Measurements from ENCODE around the gene KIF23. TPM values are rescaled to one million over a fixed set of nuclear protein-coding genes. Genes with fewer than 3 reads are reported as not detected.

The KIF23 gene
- total RNA-seq, 1 donor from 2014 or later: 71.5 TPM

DNA sequence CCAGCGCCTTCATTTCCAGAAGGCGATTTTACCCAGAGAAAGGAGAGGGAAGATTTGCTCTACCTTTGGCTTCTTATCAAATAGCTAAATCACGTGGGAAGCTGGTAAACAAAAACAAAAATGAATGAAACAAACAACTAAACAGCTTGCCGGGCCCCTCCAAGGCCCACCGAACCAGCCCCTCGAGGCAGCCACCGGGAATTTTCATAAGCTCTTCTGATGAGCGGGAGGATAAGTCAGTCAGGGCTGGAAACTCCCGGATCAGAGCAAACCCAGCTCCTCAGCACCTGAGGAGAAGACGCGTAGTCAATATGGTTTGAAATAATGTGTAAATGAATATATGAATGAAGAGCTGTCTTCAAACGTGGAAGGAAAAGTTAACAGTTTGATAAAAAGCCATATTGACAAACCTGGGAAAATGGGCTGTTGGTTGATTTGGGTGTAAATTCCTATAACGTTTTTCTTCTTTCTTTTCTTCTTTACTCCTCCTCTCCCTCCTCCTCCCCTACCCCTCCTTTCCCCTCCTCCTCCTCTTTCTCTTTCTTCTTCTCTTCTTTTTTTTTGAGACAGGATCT lies 49.1 kb downstream of the KIF23 start:
- peak overlapping the region; percentile 73 for H3K4me3 ChIP-seq (ENCODE audit: low read depth, low read length)
- TF ChIP-seq, protein P1, sequence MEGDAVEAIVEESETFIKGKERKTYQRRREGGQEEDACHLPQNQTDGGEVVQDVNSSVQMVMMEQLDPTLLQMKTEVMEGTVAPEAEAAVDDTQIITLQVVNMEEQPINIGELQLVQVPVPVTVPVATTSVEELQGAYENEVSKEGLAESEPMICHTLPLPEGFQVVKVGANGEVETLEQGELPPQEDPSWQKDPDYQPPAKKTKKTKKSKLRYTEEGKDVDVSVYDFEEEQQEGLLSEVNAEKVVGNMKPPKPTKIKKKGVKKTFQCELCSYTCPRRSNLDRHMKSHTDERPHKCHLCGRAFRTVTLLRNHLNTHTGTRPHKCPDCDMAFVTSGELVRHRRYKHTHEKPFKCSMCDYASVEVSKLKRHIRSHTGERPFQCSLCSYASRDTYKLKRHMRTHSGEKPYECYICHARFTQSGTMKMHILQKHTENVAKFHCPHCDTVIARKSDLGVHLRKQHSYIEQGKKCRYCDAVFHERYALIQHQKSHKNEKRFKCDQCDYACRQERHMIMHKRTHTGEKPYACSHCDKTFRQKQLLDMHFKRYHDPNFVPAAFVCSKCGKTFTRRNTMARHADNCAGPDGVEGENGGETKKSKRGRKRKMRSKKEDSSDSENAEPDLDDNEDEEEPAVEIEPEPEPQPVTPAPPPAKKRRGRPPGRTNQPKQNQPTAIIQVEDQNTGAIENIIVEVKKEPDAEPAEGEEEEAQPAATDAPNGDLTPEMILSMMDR (conservative IDR thresholded peaks at IDR 0.05; ENCODE audit: low read depth, low read length): no peak
- DNase-seq (ENCODE audit: low read depth): no peak

DNA sequence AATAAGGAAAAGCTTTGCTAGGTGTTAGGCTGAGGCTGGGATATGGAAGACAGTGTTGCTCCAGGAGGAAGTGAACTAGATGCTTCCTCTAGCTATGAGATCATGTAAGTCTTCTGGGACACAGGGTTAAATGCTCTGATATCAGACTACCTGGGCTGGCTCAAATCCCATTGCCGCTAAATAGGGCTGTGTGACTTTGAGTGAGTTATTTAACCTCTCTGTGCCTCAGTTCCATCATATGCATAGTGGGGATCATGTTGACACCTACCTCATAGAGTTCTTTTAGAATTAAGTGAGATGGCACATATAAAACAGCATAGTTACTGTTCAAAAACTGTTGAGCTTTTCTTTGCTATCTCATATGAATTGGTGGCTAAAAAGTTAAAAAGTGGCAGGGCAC lies 51.1 kb downstream of the KIF23 start:
- DNase-seq (ENCODE audit: low read depth): no peak
- TF ChIP-seq, protein P1 (conservative IDR thresholded peaks at IDR 0.05; ENCODE audit: low read depth, low read length): no peak
- H3K4me3 ChIP-seq (ENCODE audit: low read depth, low read length): no peak overlapping the region

DNA sequence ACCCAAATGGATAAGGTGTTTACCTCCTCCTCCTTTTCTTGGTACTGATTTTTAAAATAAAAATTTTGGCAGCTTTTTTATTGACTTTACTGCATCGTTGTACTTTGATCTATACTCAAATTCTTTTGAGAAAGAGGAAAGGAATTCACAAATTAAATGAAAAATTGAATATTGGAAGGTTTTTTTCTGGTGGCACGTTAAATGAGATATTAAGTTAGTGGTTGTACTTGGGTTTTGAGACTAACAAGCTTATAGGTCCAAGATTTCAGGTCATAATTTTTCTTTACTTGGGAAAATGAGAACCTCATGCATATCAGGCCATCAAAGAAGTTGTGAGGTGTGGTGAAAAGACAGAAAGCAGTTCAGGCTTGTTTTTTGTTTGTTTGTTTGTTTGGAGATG lies 52.6 kb downstream of the KIF23 start:
- no peak for DNase-seq (ENCODE audit: low read depth)
- TF ChIP-seq, protein P1 (conservative IDR thresholded peaks at IDR 0.05; ENCODE audit: low read depth, low read length): no peak
- no peak overlapping the region for H3K4me3 ChIP-seq (ENCODE audit: low read depth, low read length)

DNA sequence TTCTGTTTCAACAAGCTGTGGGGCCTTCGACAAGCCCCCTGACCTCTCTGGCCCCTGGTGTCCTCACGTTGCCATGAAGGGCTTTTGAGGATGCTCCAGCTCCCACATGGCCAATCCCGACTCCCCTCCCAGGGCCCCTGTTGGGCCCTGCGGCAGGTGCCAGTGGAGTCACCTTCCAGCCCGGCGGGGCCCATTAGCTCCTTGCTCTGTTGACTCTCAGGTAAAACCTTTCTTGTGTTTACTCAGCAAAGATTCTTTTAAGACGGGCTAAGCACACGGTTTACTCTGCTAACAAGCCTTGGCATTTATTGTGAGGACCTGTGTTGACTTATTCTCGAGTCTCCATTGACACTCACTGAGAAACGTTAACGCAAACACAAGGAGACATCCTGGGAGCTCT lies 53.5 kb downstream of the KIF23 start:
- TF ChIP-seq, protein P1 (conservative IDR thresholded peaks at IDR 0.05; ENCODE audit: low read depth, low read length): no peak
- no peak for DNase-seq (ENCODE audit: low read depth)
- H3K4me3 ChIP-seq (ENCODE audit: low read depth, low read length): no peak overlapping the region

DNA sequence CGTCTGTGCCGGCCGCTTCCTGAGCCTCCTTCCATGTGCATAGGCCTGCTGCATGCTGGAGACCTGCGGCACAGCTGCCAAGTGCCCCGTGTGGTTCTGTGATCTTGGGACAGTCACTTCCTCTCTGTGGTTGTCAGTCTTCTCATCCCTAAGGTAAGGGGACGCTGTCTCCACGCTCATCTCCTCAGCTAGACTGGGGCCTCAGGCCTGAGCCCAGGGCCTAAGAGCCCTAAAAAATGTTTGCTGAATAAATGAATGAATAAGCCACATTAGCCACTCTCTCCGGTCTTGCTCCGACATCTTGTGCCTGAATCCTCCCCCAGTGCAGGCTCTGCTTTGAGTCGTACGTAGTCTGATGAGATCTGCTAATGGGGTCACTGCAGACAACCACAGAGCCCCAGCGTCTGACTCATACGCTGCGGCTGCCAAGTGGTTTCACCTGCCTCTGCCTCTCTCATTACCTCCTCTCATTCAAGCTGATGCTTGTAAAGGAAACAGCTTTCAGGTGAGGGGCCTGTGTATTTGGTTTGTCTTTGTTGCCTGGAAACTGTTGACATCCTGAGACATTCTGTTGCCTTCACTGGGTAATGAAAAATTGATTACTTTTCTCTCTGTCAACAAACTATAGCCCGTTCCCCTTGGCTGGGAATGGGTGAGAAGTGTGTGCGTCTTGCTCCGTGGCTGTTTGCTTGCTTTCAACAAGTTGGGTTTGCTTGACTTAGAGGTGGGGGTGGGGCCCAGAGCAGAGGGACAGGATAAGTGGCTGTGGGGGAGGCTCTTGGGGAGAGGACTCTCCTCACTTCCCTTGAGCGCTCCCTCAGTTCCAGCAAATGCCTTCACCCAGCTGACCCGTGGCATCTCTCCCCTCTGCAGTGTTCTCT lies 54.3 kb downstream of the KIF23 start:
- peak; percentile 68 for DNase-seq (ENCODE audit: low read depth)
- TF ChIP-seq, protein P1 (conservative IDR thresholded peaks at IDR 0.05; ENCODE audit: low read depth, low read length): no peak
- no peak overlapping the region for H3K4me3 ChIP-seq (ENCODE audit: low read depth, low read length)

DNA sequence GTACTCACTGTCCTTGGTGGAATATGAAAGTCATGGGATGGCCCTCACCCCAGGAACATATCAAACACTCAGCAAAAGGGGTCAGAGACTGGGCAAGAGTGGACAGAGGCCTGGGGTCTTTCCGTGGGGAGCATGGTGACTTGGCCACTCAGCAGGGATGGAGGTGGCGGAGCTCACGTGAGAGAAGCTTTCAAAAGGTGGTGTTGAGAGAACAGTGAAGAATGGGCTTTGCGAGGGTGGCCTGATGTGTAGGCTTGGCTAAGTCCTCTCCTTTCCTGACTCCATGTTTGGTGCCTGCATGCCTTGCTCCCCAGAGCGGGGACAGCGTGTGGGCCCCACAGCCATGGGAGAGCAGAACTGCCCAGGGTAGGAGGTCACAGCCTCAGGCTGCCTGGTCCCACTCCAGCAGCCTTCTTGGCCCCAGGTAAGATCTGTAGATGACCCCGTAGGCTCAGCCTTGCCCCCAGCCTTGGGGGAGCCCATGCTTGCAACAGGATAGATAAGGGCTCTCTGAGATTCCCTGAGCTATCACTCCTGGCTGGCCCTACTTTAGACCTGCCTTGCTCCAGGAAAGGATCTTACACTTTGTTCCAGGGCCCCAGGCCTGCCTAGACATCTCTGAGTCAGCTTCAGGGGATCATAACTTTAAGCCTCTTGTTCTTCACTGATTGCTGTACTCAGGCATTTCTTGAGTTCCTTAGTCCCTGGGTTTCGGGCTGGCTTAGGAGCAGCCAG lies 55.5 kb downstream of the KIF23 start:
- TF ChIP-seq, protein P1 (conservative IDR thresholded peaks at IDR 0.05; ENCODE audit: low read depth, low read length): no peak
- H3K4me3 ChIP-seq (ENCODE audit: low read depth, low read length): no peak overlapping the region
- DNase-seq (ENCODE audit: low read depth): no peak

All from epithelial cell of proximal tubule (primary cell).